ENCODE data around the gene LENG1. TPM values are rescaled to one million over a fixed set of nuclear protein-coding genes. Genes with fewer than 3 reads are reported as not detected.
"Not testable (repeated sequence)": the region's sequence is repeated elsewhere in the genome, so short reads cannot be mapped to it uniquely, and the experiment has no call there.

The LENG1 gene
- total and polyA plus RNA-seq, 3 experiments from 2014 or later, result 4.8 to 14.1 (median 6.8) TPM

DNA sequence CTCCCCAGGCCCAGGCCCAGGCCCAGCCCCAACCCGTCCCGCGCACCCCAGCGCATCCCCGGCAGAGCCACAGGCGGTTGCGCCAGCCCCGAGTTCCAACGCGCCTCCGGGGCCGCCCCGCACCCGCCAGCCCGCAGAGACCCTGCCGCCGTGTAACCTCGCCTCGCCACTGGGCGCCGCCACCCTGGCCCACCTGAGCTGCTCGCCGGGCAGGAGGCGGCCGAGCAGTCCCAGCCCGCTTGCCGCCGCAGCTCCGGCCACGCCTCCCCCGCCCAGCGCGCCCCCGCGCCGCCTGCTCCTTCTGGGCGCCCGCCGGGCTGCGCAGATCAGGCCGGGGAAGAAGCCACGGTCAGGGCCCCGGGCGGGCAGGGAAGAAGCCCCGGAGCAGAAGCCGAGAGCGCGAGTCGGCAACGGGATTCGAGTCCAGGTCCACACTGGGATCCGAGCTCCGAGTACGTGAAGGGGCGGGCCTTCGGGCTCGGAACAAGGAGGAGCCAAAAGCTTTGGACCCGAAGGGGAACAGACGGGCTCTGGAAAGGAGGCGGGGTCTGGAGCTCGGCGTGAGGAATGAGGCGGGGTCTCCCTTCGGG is 29.7 kb upstream of the LENG1 start, which contains the start of gene MBOAT7:
TSS of gene MBOAT7 (minus strand) at position 436 of the 590 bp plus-strand sequence. CDS start 1,072 bp downstream, outside the sequence.
- ChIA-PET POLR2A (interaction anchor here (0.6 to 4.2 kb wide), 16 partner anchors 11 to 1465 kb away, joined by 3 to 68 read pairs (median 5); partner anchors contain the start of genes CNOT3, LENG1, LENG8 and MYADM), CTCF (interaction anchor here (1.0 to 2.9 kb wide), 14 partner anchors 9 to 202 kb away, joined by 3 to 17 read pairs (median 6); partner anchors contain the start of genes CNOT3, LENG1, RPS9 and TMC4)
- peak within 1 kb of the TSS; percentile 97 to 100 (median 100) for H3K27ac Mint-ChIP-seq
- Histone ChIP-seq H3K36me3 (ENCODE audit: insufficient read depth, low read length) (peaks cover 6% of the 10 kb centered on the region), H3K9me3 (ENCODE audit: low read length) (no peaks in the 10 kb centered on the region), H3K27me3 (ENCODE audit: insufficient read depth, low read length, poor library complexity, severe bottlenecking) (no peaks in the 10 kb centered on the region), H3K4me3 (ENCODE audit: low read length) (peak within 1 kb of the TSS; percentile 85), H3K27ac (ENCODE audit: low read depth, low read length) (peak within 1 kb of the TSS; percentile 100), H3K4me1 (ENCODE audit: insufficient read depth, low read length) (peaks cover 22% of the 10 kb centered on the region)
- H3K4me3 Mint-ChIP-seq, result peak within 1 kb of the TSS; percentile 88 to 99 (median 92)
- H3K36me3 Mint-ChIP-seq, result peaks cover 0 to 48% (median 8%) of the 10 kb centered on the region in 3 donors
- no peaks in the 10 kb centered on the region for H3K9me3 Mint-ChIP-seq
- peaks cover 0 to 6% of the 10 kb centered on the region in 2 donors for H3K27me3 Mint-ChIP-seq
- no peak for DNase-seq
- H3K4me1 Mint-ChIP-seq, result peaks cover 38 to 51% (median 41%) of the 10 kb centered on the region in 3 donors

DNA sequence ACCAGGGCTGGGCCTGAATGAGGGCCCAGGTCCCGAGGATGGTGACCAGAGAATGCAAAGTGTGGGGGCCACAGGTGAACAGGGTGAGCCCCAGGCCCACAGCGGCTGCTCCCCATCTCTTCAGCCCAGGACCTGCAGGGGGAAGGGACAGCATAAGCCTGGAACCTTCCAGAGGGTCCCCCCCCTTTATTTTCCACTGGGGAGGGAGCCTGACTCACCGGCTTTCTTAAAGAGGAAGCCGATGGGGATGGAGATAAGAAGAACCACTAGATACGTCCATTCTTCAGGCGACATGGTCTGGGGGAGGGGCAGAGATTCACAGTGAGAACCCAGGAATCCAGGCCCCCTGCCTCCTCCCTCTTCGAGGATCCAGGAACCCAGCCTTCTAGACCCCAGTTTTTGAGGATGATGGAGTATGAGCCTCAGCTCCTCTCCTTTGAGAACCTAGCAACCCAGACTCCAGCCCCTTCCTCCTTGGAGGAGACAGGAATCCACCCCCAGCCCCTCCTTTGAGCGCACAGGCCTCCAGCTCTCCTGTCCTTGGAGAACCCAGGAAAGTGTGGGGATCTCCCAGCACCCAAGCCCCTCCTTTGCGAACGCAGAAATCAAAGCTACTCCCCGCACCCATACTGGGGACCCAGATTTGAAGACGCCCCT is 28.8 kb upstream of the LENG1 start:
- POLR2A ChIA-PET, result interaction anchor here (1.3 to 4.2 kb wide), 4 partner anchors 12 to 51 kb away, joined by 4 to 68 read pairs (median 54); partner anchors contain the start of genes CNOT3, LENG1 and RPS9
- peak overlapping the region; percentile 83 to 92 (median 84) for H3K4me3 Mint-ChIP-seq
- H3K27me3 Mint-ChIP-seq, result peaks cover 0 to 6% of the 10 kb centered on the region in 2 donors
- peaks cover 36 to 49% (median 39%) of the 10 kb centered on the region in 3 donors for H3K4me1 Mint-ChIP-seq
- peaks cover 22% of the 10 kb centered on the region for H3K4me1 ChIP-seq (ENCODE audit: insufficient read depth, low read length)
- CTCF ChIA-PET, result interaction anchor here (1.4 to 2.9 kb wide), 8 partner anchors 10 to 51 kb away, joined by 5 to 17 read pairs (median 8); partner anchors contain the start of genes CNOT3 and LENG1
- no peaks in the 10 kb centered on the region for H3K9me3 ChIP-seq (ENCODE audit: low read length)
- no peaks in the 10 kb centered on the region for H3K9me3 Mint-ChIP-seq
- H3K36me3 Mint-ChIP-seq, result peaks cover 0 to 44% (median 6%) of the 10 kb centered on the region in 3 donors
- peaks cover 3% of the 10 kb centered on the region for H3K36me3 ChIP-seq (ENCODE audit: insufficient read depth, low read length)
- H3K4me3 ChIP-seq (ENCODE audit: low read length), result peak overlapping the region; percentile 63
- H3K27ac Mint-ChIP-seq, result peak overlapping the region; percentile 68 to 98 (median 90)
- no peaks in the 10 kb centered on the region for H3K27me3 ChIP-seq (ENCODE audit: insufficient read depth, low read length, poor library complexity, severe bottlenecking)
- DNase-seq, result peak in 3 of 5 donors; percentile 16 to 70 (median 58)
- peak overlapping the region; percentile 100 for H3K27ac ChIP-seq (ENCODE audit: low read depth, low read length)

DNA sequence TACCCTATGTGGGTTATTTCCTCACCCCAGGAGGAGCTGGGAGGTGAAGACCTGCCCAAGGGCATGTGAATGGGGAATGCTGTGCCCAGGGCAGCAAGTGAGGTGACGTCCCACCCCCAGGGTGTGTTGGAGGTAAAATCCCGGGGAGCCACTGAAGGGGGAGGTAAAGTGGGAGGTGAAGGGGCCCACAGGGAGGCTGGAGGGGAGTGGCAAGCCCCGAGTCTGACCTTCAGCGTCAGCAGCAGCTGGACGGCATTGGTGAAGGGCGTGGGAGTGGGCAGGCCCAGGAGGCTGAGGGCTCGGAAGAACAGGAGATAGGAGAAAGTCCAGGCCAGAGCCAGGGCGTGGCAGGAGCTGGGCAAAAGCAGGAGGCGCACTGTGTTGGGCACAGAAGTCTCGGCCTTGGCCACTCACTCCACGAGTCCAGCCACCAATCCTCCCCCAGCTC is 27.4 kb upstream of the LENG1 start:
- POLR2A ChIA-PET, result no interaction called here
- Histone ChIP-seq H3K36me3 (ENCODE audit: insufficient read depth, low read length) (no peaks in the 10 kb centered on the region), H3K9me3 (ENCODE audit: low read length) (no peaks in the 10 kb centered on the region), H3K4me1 (ENCODE audit: insufficient read depth, low read length) (peaks cover 15% of the 10 kb centered on the region), H3K27me3 (ENCODE audit: insufficient read depth, low read length, poor library complexity, severe bottlenecking) (no peaks in the 10 kb centered on the region), H3K4me3 (ENCODE audit: low read length) (no peak overlapping the region), H3K27ac (ENCODE audit: low read depth, low read length) (no peak overlapping the region)
- peaks cover 0 to 34% (median 2%) of the 10 kb centered on the region in 3 donors for H3K36me3 Mint-ChIP-seq
- no peaks in the 10 kb centered on the region for H3K9me3 Mint-ChIP-seq
- H3K4me1 Mint-ChIP-seq, result peaks cover 23 to 35% (median 27%) of the 10 kb centered on the region in 3 donors
- peaks cover 0 to 6% of the 10 kb centered on the region in 2 donors for H3K27me3 Mint-ChIP-seq
- peak overlapping the region; percentile 63 to 89 (median 83) for H3K4me3 Mint-ChIP-seq
- CTCF ChIA-PET, result no interaction called here
- H3K27ac Mint-ChIP-seq, result peak overlapping the region in 6 of 8 donors; percentile 63 to 97 (median 86)
- DNase-seq, result no peak

DNA sequence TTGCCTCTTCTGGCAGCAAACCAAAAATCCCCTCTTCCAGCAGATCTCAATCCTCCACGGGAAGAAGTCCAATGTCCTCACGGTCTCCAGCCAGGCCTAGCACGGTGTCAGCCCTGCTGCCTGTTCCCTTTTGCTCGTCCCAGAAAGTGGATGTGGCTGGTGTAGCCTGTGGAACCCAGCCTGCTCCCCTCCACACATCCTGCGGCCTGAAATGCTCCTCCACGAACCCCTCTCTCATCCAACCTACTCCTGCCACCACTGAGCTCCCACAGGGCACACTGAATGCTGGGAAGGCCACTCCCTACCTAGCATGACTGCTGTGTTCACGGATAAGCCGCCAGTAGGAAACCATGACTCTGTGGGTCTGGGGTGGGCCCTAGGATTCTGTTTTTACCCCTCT is 26.8 kb upstream of the LENG1 start:
- peaks cover 10% of the 10 kb centered on the region for H3K4me1 ChIP-seq (ENCODE audit: insufficient read depth, low read length)
- Mint-ChIP-seq H3K9me3 (no peaks in the 10 kb centered on the region), H3K4me3 (peak overlapping the region in 2 of 7 donors; percentile 23 to 32), H3K27ac (peak overlapping the region in 1 of 8 donors; percentile 68), H3K27me3 (peaks cover 0 to 6% of the 10 kb centered on the region in 2 donors), H3K36me3 (peaks cover 0 to 29% (median 2%) of the 10 kb centered on the region in 3 donors), H3K4me1 (peaks cover 18 to 29% (median 22%) of the 10 kb centered on the region in 3 donors)
- H3K4me3 ChIP-seq (ENCODE audit: low read length), result no peak overlapping the region
- H3K27ac ChIP-seq (ENCODE audit: low read depth, low read length), result no peak overlapping the region
- POLR2A ChIA-PET, result no interaction called here
- no peaks in the 10 kb centered on the region for H3K27me3 ChIP-seq (ENCODE audit: insufficient read depth, low read length, poor library complexity, severe bottlenecking)
- no peaks in the 10 kb centered on the region for H3K36me3 ChIP-seq (ENCODE audit: insufficient read depth, low read length)
- no peak for DNase-seq
- CTCF ChIA-PET, result no interaction called here
- no peaks in the 10 kb centered on the region for H3K9me3 ChIP-seq (ENCODE audit: low read length)

DNA sequence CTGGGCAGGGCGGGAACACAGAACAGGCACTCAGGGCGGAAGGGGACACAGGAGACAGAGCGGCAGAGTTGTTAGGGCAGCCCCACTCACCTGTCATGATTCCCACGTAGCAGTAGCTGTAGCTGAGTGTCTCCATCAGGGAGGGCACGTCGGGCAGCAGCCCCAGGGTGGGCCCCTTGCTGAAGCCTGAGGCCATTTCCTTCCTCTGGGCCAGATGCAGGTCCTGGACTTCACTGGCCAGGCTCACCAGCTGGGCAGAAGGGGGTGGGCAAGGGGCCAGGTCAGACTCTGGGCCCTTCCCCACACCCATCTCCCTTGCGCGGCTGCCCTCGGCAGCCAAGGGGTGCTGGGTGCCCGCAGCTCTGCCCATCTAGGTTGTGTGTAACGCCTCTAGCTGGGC is 23.9 kb upstream of the LENG1 start:
- no peak overlapping the region for H3K27ac ChIP-seq (ENCODE audit: low read depth, low read length)
- Mint-ChIP-seq H3K4me1 (peaks cover 11 to 15% (median 14%) of the 10 kb centered on the region in 3 donors), H3K4me3 (no peak overlapping the region), H3K36me3 (peaks cover 0 to 33% (median 2%) of the 10 kb centered on the region in 3 donors), H3K27ac (no peak overlapping the region), H3K9me3 (no peaks in the 10 kb centered on the region), H3K27me3 (no peaks in the 10 kb centered on the region)
- H3K36me3 ChIP-seq (ENCODE audit: insufficient read depth, low read length), result no peaks in the 10 kb centered on the region
- CTCF ChIA-PET, result no interaction called here
- POLR2A ChIA-PET, result no interaction called here
- no peaks in the 10 kb centered on the region for H3K27me3 ChIP-seq (ENCODE audit: insufficient read depth, low read length, poor library complexity, severe bottlenecking)
- no peaks in the 10 kb centered on the region for H3K9me3 ChIP-seq (ENCODE audit: low read length)
- H3K4me3 ChIP-seq (ENCODE audit: low read length), result no peak overlapping the region
- H3K4me1 ChIP-seq (ENCODE audit: insufficient read depth, low read length), result peaks cover 6% of the 10 kb centered on the region
- DNase-seq, result no peak

DNA sequence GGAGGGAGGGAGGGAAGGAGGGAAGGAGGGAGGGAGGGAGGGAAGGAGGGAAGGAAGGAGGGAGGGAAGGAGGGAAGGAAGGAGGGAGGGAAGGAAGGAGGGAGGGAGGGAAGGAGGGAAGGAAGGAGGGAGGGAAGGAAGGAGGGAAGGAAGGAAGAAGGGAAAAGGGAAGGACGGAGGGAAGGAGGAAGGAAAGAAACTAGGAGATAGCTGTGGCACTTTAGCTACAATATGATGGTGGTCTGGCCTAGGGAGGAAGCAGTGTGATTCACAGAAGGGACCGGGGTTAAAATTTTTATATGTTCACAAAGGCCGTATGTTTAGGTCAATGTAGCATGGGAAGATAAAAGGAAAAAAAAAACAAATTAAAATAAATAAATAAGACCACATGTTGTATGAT is 22.4 kb upstream of the LENG1 start:
- H3K4me3 ChIP-seq (ENCODE audit: low read length); POLR2A ChIA-PET; CTCF ChIA-PET; H3K4me1 Mint-ChIP-seq; H3K36me3 ChIP-seq (ENCODE audit: insufficient read depth, low read length); H3K27me3 Mint-ChIP-seq; H3K27ac ChIP-seq (ENCODE audit: low read depth, low read length); H3K27me3 ChIP-seq (ENCODE audit: insufficient read depth, low read length, poor library complexity, severe bottlenecking); H3K9me3 ChIP-seq (ENCODE audit: low read length); H3K4me3 Mint-ChIP-seq; H3K27ac Mint-ChIP-seq; H3K9me3 Mint-ChIP-seq; DNase-seq; H3K4me1 ChIP-seq (ENCODE audit: insufficient read depth, low read length): not testable (repeated sequence)
- H3K36me3 Mint-ChIP-seq, result peaks cover 2 to 36% (median 5%) of the 10 kb centered on the region in 3 donors

DNA sequence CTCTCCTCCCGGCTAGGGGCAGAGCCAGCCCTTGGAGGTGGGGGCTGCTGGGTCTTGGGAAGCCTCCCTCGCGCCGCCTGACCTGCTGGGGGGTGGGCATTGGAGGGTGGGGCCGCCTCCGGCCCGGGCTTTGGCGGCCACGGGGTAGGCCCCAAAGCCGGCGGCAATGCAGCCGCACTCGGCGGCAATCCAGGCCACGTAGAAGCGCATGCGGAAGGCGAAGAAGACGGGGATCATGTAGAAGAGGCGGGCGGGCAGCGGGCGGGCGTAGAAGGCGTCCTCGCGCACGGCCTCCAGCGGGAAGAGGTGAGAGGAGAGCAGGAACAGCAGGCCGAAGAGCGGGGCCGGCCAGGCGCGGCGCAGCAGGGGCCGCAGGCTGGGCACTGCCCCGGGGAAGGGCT is 21.2 kb upstream of the LENG1 start:
- Histone ChIP-seq H3K27me3 (ENCODE audit: insufficient read depth, low read length, poor library complexity, severe bottlenecking) (no peaks in the 10 kb centered on the region), H3K4me3 (ENCODE audit: low read length) (no peak overlapping the region), H3K4me1 (ENCODE audit: insufficient read depth, low read length) (no peaks in the 10 kb centered on the region), H3K9me3 (ENCODE audit: low read length) (no peaks in the 10 kb centered on the region), H3K36me3 (ENCODE audit: insufficient read depth, low read length) (no peaks in the 10 kb centered on the region), H3K27ac (ENCODE audit: low read depth, low read length) (no peak overlapping the region)
- Mint-ChIP-seq H3K9me3 (no peaks in the 10 kb centered on the region), H3K36me3 (peaks cover 2 to 34% (median 5%) of the 10 kb centered on the region in 3 donors), H3K27ac (no peak overlapping the region), H3K4me3 (no peak overlapping the region), H3K27me3 (no peaks in the 10 kb centered on the region), H3K4me1 (peaks cover 0 to 3% (median 0%) of the 10 kb centered on the region in 3 donors)
- no peak for DNase-seq
- POLR2A ChIA-PET, result no interaction called here
- CTCF ChIA-PET, result no interaction called here

DNA sequence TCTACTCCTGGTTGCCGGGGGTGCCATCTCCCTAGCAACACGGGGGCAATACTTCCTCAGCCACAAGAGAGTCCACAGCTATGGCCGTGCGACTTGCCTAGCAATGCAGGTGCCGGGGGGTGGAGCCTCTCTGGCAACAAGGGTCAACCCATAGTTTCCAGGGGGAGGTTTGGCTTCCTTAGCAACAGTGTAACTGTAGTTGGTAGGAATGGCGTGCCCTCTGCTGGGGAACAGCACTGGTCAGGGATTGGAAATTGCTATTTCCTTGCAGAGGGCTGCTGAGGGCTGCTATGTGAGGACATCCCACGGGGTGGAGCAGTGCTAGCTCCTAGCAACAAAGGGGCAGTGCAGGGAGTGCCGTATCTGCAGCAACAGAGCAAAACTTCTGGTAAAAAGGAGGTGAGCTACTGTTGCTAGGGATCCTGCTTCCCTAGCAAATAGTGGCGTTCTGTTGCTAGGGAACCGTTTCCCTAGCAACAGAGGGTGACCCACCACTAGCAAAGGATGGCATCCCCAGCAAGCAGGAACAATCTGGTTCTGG is 20.5 kb upstream of the LENG1 start:
- Histone ChIP-seq H3K27ac (ENCODE audit: low read depth, low read length) (no peak overlapping the region), H3K27me3 (ENCODE audit: insufficient read depth, low read length, poor library complexity, severe bottlenecking) (no peaks in the 10 kb centered on the region), H3K36me3 (ENCODE audit: insufficient read depth, low read length) (no peaks in the 10 kb centered on the region), H3K4me3 (ENCODE audit: low read length) (no peak overlapping the region), H3K9me3 (ENCODE audit: low read length) (no peaks in the 10 kb centered on the region), H3K4me1 (ENCODE audit: insufficient read depth, low read length) (no peaks in the 10 kb centered on the region)
- Mint-ChIP-seq H3K4me1 (no peaks in the 10 kb centered on the region), H3K27me3 (no peaks in the 10 kb centered on the region), H3K36me3 (peaks cover 2 to 35% (median 5%) of the 10 kb centered on the region in 3 donors), H3K9me3 (no peaks in the 10 kb centered on the region), H3K4me3 (no peak overlapping the region), H3K27ac (no peak overlapping the region)
- DNase-seq, result no peak
- ChIA-PET POLR2A (no interaction called here), CTCF (no interaction called here)

Measured in CD8-positive, alpha-beta memory T cell (primary cell).